Transverse colon (tissue), 3 donors: Measurements from ENCODE around the gene RRP1B.

Experiments
- EP300 ChIP-seq: sonication (generic); formaldehyde crosslinking; IDR thresholded peaks from one replicate; pipeline ENCODE4 v1.6.1; 2017; ENCODE audit warnings: antibody characterized with exemption, low read depth
- POLR2A ChIP-seq: fragments of 450-650 bp; IDR thresholded peaks from one replicate; pipeline ENCODE4 v1.6.1; 2016; ENCODE audit warnings: antibody characterized with exemption, mild to moderate bottlenecking, moderate library complexity
- TF ChIP-seq, protein P1 (sequence below), 5 experiments: fragments of 200-600 bp in 3 of 5; fragments of 450-650 bp in 2 of 5; sonication (generic) in 3 of 5; IDR thresholded peaks; 1 replicate in 2 of 5; 2 replicates in 3 of 5; pipeline ENCODE4 v1.5.1; 2016 to 2017; ENCODE audit warnings: antibody characterized with exemption in 5 of 5, inconsistent platforms in 3 of 5, mild to moderate bottlenecking in 2 of 5, moderate library complexity in 1 of 5

- TF ChIP-seq POLR2A (no peak), EP300 (no peak)
- TF ChIP-seq, protein P1, sequence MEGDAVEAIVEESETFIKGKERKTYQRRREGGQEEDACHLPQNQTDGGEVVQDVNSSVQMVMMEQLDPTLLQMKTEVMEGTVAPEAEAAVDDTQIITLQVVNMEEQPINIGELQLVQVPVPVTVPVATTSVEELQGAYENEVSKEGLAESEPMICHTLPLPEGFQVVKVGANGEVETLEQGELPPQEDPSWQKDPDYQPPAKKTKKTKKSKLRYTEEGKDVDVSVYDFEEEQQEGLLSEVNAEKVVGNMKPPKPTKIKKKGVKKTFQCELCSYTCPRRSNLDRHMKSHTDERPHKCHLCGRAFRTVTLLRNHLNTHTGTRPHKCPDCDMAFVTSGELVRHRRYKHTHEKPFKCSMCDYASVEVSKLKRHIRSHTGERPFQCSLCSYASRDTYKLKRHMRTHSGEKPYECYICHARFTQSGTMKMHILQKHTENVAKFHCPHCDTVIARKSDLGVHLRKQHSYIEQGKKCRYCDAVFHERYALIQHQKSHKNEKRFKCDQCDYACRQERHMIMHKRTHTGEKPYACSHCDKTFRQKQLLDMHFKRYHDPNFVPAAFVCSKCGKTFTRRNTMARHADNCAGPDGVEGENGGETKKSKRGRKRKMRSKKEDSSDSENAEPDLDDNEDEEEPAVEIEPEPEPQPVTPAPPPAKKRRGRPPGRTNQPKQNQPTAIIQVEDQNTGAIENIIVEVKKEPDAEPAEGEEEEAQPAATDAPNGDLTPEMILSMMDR (IDR thresholded peaks at IDR 0.05), result peak; percentile 98 to 100 (median 99)
Observed at GRCh38 chr21:43646550-43647260, 12.7 kb upstream of the RRP1B start.
